PC-9 (cell line): ENCODE results near the gene PTPRG. TPM values are rescaled to one million over a fixed set of nuclear protein-coding genes. Genes with fewer than 3 reads are reported as not detected.

Source experiments
- BruUV-seq: library from RNA; stranded (reverse); fragments of 400-500 nt; replicated peaks from 2 replicates; lab custom pipeline; 2021; lab: Mats Ljungman, UMichigan
- CTCF ChIA-PET: fragments of 300-600 bp; sonication (Branson Sonifier 250); formaldehyde crosslinking; loops from one replicate; lab custom pipeline; 2022; ENCODE audit warnings: antibody characterized with exemption; lab: Charles Lee
- POLR2A ChIA-PET: fragments of 300-600 bp; sonication (Branson Sonifier 250); formaldehyde crosslinking; loops from one replicate; lab custom pipeline; 2022; ENCODE audit warnings: antibody characterized with exemption; ENCODE audit not compliant: unreplicated experiment; lab: Charles Lee
- DNase-seq, 2 experiments: peaks; one replicate each; pipeline versions ENCODE4 v3.0.0 to v3.0.0-alpha.2; 2015 to 2022; ENCODE audit warnings: mixed read lengths in 1 of 2
- H2AFZ ChIP-seq: fragments of 200-600 bp; sonication (generic); 2 replicates; pipeline ENCODE4 v1.8.1; 2017; ENCODE audit warnings: antibody characterized with exemption
- H3F3A ChIP-seq: fragments of 200-600 bp; sonication (generic); 2 replicates; pipeline ENCODE4 v1.8.1; 2017; ENCODE audit warnings: antibody characterized with exemption, mild to moderate bottlenecking, low read depth; ENCODE audit not compliant: insufficient read depth
- H3K27ac ChIP-seq: fragments of 200-600 bp; sonication (generic); 2 replicates; pipeline ENCODE4 v1.6.1; 2016; ENCODE audit warnings: mixed run types
- H3K27me3 ChIP-seq: fragments of 200-600 bp; sonication (generic); 2 replicates; pipeline ENCODE4 v1.6.1; 2016; ENCODE audit warnings: low read depth, mixed run types; ENCODE audit not compliant: insufficient read depth
- H3K36me3 ChIP-seq: fragments of 200-600 bp; sonication (generic); 2 replicates; pipeline ENCODE4 v1.6.1; 2016; ENCODE audit warnings: low read depth, mixed run types
- H3K4me1 ChIP-seq: fragments of 200-600 bp; sonication (generic); replicated peaks from 2 replicates; pipeline ENCODE4 v1.6.1; 2016; ENCODE audit warnings: mixed run types; ENCODE audit not compliant: insufficient read depth
- H3K4me2 ChIP-seq: fragments of 200-600 bp; sonication (generic); 2 replicates; pipeline ENCODE4 v1.6.1; 2017; ENCODE audit warnings: mixed run types
- H3K4me3 ChIP-seq: fragments of 200-600 bp; sonication (generic); 2 replicates; pipeline ENCODE4 v1.6.1; 2016; ENCODE audit warnings: mixed run types
- H3K79me2 ChIP-seq: fragments of 200-600 bp; sonication (generic); 2 replicates; pipeline ENCODE4 v1.6.1; 2017; ENCODE audit warnings: low read depth, mixed run types
- H3K9me2 ChIP-seq: fragments of 200-600 bp; sonication (generic); 2 replicates; pipeline ENCODE4 v1.8.1; 2017; ENCODE audit warnings: mild to moderate bottlenecking; ENCODE audit not compliant: insufficient read depth
- H3K9me3 ChIP-seq: fragments of 200-600 bp; sonication (generic); 2 replicates; pipeline ENCODE4 v1.8.1; 2016; ENCODE audit warnings: low read depth; ENCODE audit not compliant: insufficient read depth
- H4K20me1 ChIP-seq: fragments of 200-600 bp; sonication (generic); 2 replicates; pipeline ENCODE4 v1.8.1; 2017; ENCODE audit not compliant: insufficient read depth
- EZH2 ChIP-seq: fragments of 200-600 bp; sonication (generic); IDR thresholded peaks from 2 replicates; pipeline ENCODE4 v1.8.0; 2017; ENCODE audit warnings: antibody characterized with exemption, low read depth
- intact Hi-C: fragments of 100-400 bp; cut with micrococcal nuclease; formaldehyde crosslinking; loops from one replicate; pipeline ENCODE4 v1.10.0; 2022; ENCODE audit not compliant: unreplicated experiment
- total RNA-seq: library from RNA; stranded (reverse); gene quantifications from 2 replicates; pipeline ENCODE4 v1.2.3, GENCODE V29; 2021
- TF ChIP-seq, protein P1 (sequence below): fragments of 200-600 bp; sonication (generic); conservative IDR thresholded peaks from 2 replicates; pipeline ENCODE4 v1.6.1; 2017; ENCODE audit warnings: mixed run types, antibody characterized with exemption, mild to moderate bottlenecking, moderate library complexity

Gene PTPRG
- total RNA-seq, 1 experiment from 2014 or later, result 32.9 TPM

DNA sequence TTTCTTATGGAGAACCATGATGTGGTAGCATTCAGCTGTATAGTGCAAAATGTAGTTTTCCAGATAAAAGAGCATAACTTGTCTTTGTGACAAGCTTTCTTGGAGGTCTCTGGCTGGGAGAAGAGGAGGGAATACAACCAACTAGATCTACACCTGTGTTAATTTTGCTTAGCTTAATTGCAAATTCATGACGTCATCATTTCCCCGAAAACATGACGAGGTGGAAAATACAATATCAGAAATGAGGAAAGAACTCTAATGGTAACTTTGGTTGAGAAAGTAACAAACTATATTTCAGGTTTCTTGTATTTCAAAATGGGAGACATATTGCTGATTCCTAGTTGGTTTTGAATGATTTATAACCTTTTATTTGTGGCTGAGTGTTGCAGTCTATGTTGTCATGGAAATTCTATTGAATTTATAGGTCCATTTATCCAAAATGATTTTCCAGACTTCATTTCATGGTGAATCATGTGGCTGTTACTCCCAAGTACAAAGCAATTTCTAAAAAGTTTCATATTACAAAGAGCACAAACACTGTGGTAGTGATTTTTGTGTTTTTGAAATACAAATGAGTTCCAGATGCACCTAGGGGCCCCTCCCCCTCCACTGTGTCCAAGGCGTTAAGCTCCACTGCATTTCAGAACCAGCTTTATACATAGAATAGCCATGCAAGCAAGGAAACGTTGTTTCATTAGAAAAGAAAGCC is 504.8 kb downstream of the PTPRG start:
- Histone ChIP-seq H3K4me2 (no peak overlapping the region), H3F3A (no peaks in the 10 kb centered on the region), H3K4me3 (no peak overlapping the region), H4K20me1 (no peaks in the 10 kb centered on the region), H3K27me3 (no peaks in the 10 kb centered on the region), H3K4me1 (no peaks in the 10 kb centered on the region), H3K79me2 (no peaks in the 10 kb centered on the region), H2AFZ (no peak overlapping the region), H3K9me2 (no peaks in the 10 kb centered on the region), H3K9me3 (no peaks in the 10 kb centered on the region), H3K27ac (no peak overlapping the region), H3K36me3 (no peaks in the 10 kb centered on the region)
- ChIA-PET CTCF (no interaction called here), POLR2A (no interaction called here)
- intact Hi-C loops, result no loop called here
- no TSS peak for BruUV-seq
- TF ChIP-seq EZH2, result no peak
- TF ChIP-seq, protein P1, sequence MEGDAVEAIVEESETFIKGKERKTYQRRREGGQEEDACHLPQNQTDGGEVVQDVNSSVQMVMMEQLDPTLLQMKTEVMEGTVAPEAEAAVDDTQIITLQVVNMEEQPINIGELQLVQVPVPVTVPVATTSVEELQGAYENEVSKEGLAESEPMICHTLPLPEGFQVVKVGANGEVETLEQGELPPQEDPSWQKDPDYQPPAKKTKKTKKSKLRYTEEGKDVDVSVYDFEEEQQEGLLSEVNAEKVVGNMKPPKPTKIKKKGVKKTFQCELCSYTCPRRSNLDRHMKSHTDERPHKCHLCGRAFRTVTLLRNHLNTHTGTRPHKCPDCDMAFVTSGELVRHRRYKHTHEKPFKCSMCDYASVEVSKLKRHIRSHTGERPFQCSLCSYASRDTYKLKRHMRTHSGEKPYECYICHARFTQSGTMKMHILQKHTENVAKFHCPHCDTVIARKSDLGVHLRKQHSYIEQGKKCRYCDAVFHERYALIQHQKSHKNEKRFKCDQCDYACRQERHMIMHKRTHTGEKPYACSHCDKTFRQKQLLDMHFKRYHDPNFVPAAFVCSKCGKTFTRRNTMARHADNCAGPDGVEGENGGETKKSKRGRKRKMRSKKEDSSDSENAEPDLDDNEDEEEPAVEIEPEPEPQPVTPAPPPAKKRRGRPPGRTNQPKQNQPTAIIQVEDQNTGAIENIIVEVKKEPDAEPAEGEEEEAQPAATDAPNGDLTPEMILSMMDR, result no peak
- no peak for DNase-seq

DNA sequence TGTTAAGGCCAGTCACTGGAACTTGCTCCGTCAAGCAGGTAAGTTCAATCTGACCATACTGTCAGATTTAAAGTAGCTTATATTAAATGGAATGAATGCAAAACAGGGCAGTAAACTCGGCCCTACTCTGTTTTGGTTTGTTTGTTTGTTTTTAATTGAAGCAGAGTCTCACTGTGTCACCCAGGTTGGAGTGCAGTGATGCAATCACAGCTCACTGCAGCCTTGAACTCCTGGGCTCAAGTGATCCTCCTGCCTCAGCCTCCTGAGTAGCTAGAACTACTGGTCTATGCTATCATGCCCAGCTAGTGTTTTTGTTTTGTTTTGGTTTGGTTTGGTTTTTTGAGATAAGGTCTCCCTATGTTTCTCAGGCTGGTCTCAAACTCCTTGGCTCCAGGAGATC is 507.0 kb downstream of the PTPRG start:
- no peaks in the 10 kb centered on the region for H3K27me3 ChIP-seq
- H4K20me1 ChIP-seq, result no peaks in the 10 kb centered on the region
- intact Hi-C loops, result no loop called here
- H3K9me3 ChIP-seq, result no peaks in the 10 kb centered on the region
- no peaks in the 10 kb centered on the region for H3K4me1 ChIP-seq
- H3K4me3 ChIP-seq, result no peak overlapping the region
- no peak for DNase-seq
- H3K27ac ChIP-seq, result no peak overlapping the region
- H3F3A ChIP-seq, result no peaks in the 10 kb centered on the region
- no peak for TF ChIP-seq EZH2
- TF ChIP-seq, protein P1, result no peak
- ChIA-PET POLR2A (no interaction called here), CTCF (no interaction called here)
- no peaks in the 10 kb centered on the region for H3K9me2 ChIP-seq
- no peaks in the 10 kb centered on the region for H3K36me3 ChIP-seq
- no peak overlapping the region for H2AFZ ChIP-seq
- no TSS peak for BruUV-seq
- no peak overlapping the region for H3K4me2 ChIP-seq
- H3K79me2 ChIP-seq, result no peaks in the 10 kb centered on the region

DNA sequence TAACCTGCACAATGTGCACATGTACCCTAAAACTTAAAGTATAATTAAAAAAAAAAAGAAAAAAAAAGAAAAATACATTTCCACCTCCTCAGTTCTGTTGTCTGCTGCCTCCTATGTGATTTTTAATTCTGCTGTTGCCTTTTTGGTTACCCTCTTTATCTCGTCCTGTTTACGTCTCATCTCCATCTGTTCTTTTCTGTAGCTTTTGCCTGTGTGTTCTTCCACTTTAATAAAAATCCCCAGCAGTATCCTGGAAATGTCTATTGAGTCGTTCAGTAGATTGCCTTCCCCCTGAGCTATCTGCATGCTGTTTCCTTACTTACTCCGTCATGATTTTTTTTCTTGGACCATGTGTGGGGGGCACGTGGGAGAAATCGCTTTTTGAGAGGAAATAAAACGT is 509.5 kb downstream of the PTPRG start:
- no peaks in the 10 kb centered on the region for H4K20me1 ChIP-seq
- no peak overlapping the region for H3K4me3 ChIP-seq
- H3K27ac ChIP-seq, result no peak overlapping the region
- no peak overlapping the region for H2AFZ ChIP-seq
- H3F3A ChIP-seq, result no peaks in the 10 kb centered on the region
- no peaks in the 10 kb centered on the region for H3K9me2 ChIP-seq
- no peaks in the 10 kb centered on the region for H3K4me1 ChIP-seq
- no peaks in the 10 kb centered on the region for H3K79me2 ChIP-seq
- no TSS peak for BruUV-seq
- H3K9me3 ChIP-seq, result no peaks in the 10 kb centered on the region
- ChIA-PET CTCF (no interaction called here), POLR2A (no interaction called here)
- TF ChIP-seq EZH2, result no peak
- TF ChIP-seq, protein P1, result no peak
- no peaks in the 10 kb centered on the region for H3K36me3 ChIP-seq
- intact Hi-C loops, result no loop called here
- no peak overlapping the region for H3K4me2 ChIP-seq
- no peak for DNase-seq
- no peaks in the 10 kb centered on the region for H3K27me3 ChIP-seq
